Mesenteric fat pad (tissue), 1 donor: ENCODE measurements around the gene COL11A2. TPM values are rescaled to one million over a fixed set of nuclear protein-coding genes. Genes with fewer than 3 reads are reported as not detected.

ENCODE experiments used
- DNase-seq: peaks from one replicate; pipeline ENCODE4 v3.0.0-alpha.2; 2020; ENCODE audit warnings: low spot score
- total RNA-seq: library from RNA; stranded (reverse); fragmentation: NEBNext Ultra II Directional; extraction: Animal tissue kit (Norgen Biotek cat#: 25700); gene quantifications from one replicate; pipeline ENCODE4 v1.2.1, GENCODE V29; 2021
- donor health status: DM: yes; HTN: yes; CAD: no.

Gene COL11A2
- total RNA-seq, 1 donor from 2014 or later, result 0.67 TPM

- DNase-seq, result no peak
These were observed 1.4 kb upstream of the COL11A2 start for GRCh38 chr6:33193619-33194018.

- no peak for DNase-seq
These were observed 670 bp upstream of the COL11A2 start for GRCh38 chr6:33192671-33193602.

DNA sequence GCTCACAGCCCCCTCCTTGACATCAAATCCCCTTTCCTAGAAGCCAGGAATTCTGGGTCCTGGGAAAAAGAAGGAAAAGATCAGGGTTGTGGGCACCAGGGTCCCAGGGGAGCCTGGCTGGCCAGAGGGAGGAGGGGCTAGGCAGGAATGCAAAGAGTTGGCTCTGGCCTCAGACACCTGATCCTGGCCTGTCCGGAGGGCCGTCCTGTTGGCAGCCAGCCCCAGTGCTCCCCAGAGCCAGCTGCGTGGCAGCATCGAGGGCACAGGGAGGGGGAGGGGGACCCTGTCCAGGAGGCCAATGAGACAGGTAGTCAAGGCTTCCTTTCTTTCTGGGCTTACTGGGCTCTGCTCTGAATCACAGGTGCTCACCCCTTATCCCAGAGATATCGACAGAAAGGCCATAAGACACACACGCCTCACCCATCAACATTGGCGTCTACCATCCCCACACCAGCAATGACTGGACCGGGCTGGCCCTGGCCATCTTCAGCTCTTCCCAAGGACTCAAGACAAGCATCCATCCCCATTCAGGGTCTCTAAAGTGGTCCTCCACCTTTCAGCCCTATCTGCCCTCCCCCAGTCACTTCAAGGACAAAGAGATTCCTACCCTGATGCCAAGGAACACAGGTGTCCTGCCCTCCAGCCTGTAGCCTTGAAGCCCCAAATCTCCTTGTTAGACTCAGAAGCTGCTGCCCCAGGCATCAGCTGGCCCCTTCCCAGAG lies 723 bp downstream of the COL11A2 start:
- DNase-seq, result no peak

- no peak for DNase-seq
These were observed 1.7 kb downstream of the COL11A2 start for GRCh38 chr6:33190504-33191107.

- no peak for DNase-seq
These were observed 2.4 kb downstream of the COL11A2 start for GRCh38 chr6:33189625-33190448.

- no peak for DNase-seq
These were observed 3.1 kb downstream of the COL11A2 start for GRCh38 chr6:33189164-33189563.

DNA sequence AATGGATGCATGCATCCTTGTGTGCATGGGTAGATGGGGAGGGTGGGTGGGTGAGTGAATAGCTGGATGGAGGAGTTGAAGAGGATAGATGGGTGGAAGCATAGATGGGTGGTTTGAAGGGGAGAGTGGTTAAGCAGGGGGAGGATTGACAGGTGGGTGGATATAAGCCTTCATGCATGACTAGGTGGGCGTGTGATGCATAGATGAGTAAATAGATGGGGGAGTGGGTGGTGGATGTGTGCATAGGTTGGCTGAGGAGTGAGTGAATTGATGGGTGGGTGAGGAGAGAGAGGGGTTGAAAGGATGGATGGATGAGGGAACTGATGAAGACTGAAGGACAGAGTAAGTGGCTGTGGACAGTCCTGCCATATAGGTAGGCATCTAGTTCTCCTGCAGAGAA lies 4.5 kb downstream of the COL11A2 start:
- no peak for DNase-seq

GRCh38 chr6:33185654-33186187 lies 6.5 kb downstream of the COL11A2 start:
- no peak for DNase-seq

GRCh38 chr6:33185190-33185589 lies 7.1 kb downstream of the COL11A2 start:
- no peak for DNase-seq

DNA sequence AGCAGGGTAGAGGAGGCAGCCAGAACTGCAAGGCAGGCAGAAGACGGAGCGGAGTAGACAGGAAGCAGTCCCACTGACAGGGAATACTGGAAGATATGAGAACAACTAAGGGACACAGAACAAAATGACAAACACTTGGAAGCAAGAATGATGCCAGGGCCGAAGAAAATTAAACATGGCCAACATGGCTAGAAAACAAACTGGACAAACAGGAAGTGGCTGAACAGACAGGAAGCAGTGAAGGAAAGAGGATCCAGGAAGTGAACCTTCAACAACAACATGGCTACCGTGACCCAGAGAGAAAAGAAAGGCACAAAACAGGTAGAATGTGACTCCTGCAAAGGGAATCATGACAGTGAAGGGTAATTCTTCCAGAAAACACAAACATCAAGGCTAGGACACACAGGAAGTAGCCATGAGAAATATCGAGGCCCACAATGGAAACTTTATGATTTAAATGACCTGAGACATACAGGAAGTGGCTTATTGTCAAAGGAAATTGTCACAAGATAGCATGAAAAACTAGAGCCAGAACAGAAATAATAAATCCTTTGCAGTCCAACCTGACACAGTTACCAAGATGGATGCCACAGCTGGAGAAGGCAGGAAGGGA lies 9.1 kb downstream of the COL11A2 start:
- DNase-seq, result no peak

GRCh38 chr6:33181141-33181540 lies 11.1 kb downstream of the COL11A2 start:
- no peak for DNase-seq

DNA sequence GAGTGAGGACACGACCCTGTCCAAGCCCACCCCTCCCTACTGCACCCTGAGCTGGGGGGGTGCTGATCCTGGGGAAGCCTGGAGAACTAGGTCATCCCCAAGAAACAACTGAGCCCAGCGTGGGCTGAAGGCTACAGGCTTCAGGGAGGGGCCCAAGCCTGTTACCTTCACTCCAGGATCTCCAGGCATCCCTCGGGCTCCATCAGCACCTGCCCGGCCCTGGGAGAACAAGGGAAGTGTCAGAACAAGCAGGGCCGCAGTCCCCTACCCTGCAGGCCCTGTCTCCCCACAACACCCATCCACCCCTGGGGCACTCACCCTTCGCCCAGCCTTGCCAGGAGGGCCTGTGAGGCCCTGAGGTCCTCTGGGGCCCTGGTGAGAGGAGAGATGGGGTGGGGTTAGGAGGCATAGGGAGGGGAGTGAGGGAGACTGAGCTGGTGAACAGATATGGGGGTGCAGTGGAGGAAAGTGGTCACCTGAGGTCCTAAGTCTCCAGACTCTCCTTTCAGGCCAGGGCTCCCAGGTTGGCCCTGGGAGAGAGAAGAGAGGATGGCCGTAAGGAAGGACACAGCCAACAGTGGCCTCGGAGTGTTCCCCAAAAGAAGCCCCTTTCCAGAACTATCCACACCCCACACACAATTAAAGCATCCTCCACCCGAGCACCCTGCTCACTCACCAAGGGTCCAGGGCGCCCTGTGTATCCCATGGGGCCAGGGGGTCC lies 13.4 kb downstream of the COL11A2 start:
- DNase-seq, result no peak

GRCh38 chr6:33177552-33178446 lies 14.5 kb downstream of the COL11A2 start:
- no peak for DNase-seq

GRCh38 chr6:33176906-33177305 lies 15.4 kb downstream of the COL11A2 start:
- DNase-seq, result no peak

GRCh38 chr6:33175436-33176069 lies 16.7 kb downstream of the COL11A2 start:
- DNase-seq, result no peak

GRCh38 chr6:33174784-33175183 lies 17.5 kb downstream of the COL11A2 start:
- DNase-seq, result no peak

GRCh38 chr6:33173535-33174180 lies 18.6 kb downstream of the COL11A2 start:
- no peak for DNase-seq
